Endothelial cell of umbilical vein (primary cell): ENCODE data around the gene TNFRSF1B. TPM values are rescaled to one million over a fixed set of nuclear protein-coding genes. Genes with fewer than 3 reads are reported as not detected.
A peak's percentile ranks its signal among the peaks of the same experiment; 100 is the strongest.

ENCODE experiments used
- BruUV-seq: library from RNA; stranded (reverse); fragments of 400-500 nt; replicated peaks from 2 replicates; lab custom pipeline; 2021; lab: Mats Ljungman, UMichigan
- CTCF ChIA-PET: fragments of 300-600, 350-600 bp; sonication (Branson Sonifier 250); formaldehyde crosslinking; loops from one replicate; lab custom pipeline; 2021; ENCODE audit warnings: antibody characterized with exemption, inconsistent platforms; lab: Charles Lee
- POLR2A ChIA-PET: fragments of 300-600, 350-600 bp; sonication (Branson Sonifier 250); formaldehyde crosslinking; loops from one replicate; lab custom pipeline; 2021; ENCODE audit warnings: antibody characterized with exemption, inconsistent platforms; lab: Charles Lee
- DNase-seq: peaks from one replicate; pipeline ENCODE4 v3.0.0-alpha.2; 2011; ENCODE audit warnings: low read depth, low spot score
- FAIRE-seq: peaks from 2 replicates; lab custom pipeline; 2011; peaks lifted over from hg19 to GRCh38; lab: Jason Lieb, UNC
- H2AFZ ChIP-seq: 2 replicates; pipeline ENCODE4 v1.6.0; 2012; ENCODE audit warnings: low read depth, low read length, control low read depth, inconsistent platforms
- H3K27ac ChIP-seq: 2 replicates; pipeline ENCODE4 v1.5.1; 2011; ENCODE audit warnings: low read depth, mild to moderate bottlenecking, control low read depth, low read length, moderate library complexity; ENCODE audit not compliant: insufficient read depth
- H3K27me3 ChIP-seq, 2 experiments: 2 replicates each; pipeline versions ENCODE4 v1.6.0 to v1.6.1; 2011; ENCODE audit warnings: low read length in 2 of 2, mixed read lengths in 1 of 2; ENCODE audit not compliant: control insufficient read depth in 2 of 2, insufficient read depth in 2 of 2
- H3K36me3 ChIP-seq, 2 experiments: 2 replicates in 1 of 2; 3 replicates in 1 of 2; pipeline ENCODE4 v1.5.1; 2011; ENCODE audit warnings: low read length in 2 of 2, mild to moderate bottlenecking in 1 of 2, moderate library complexity in 1 of 2; ENCODE audit not compliant: control insufficient read depth in 2 of 2, insufficient read depth in 2 of 2; ENCODE audit errors: extremely low read depth in 1 of 2
- H3K4me1 ChIP-seq: 3 replicates; pipeline ENCODE4 v1.5.1; 2011; ENCODE audit warnings: mild to moderate bottlenecking, low read length; ENCODE audit not compliant: control insufficient read depth, insufficient read depth; ENCODE audit errors: extremely low read depth
- H3K4me2 ChIP-seq: 2 replicates; pipeline ENCODE4 v1.6.1; 2011; ENCODE audit warnings: low read length, control low read depth, mixed read lengths; ENCODE audit not compliant: insufficient read depth
- H3K4me3 ChIP-seq, 3 experiments: fragments of 200-600 bp in 1 of 3; sonication (generic), shearing (Covaris generic) in 1 of 3; replicated peaks in 1 of 3; 2 replicates each; pipeline ENCODE4 v1.5.1; 2011 to 2016; ENCODE audit warnings: control low read depth in 3 of 3, low read length in 3 of 3, mild to moderate bottlenecking in 2 of 3, inconsistent platforms in 1 of 3, low read depth in 1 of 3, moderate library complexity in 1 of 3; ENCODE audit not compliant: insufficient read depth in 1 of 3
- H3K79me2 ChIP-seq: 2 replicates; pipeline ENCODE4 v1.6.0; 2012; ENCODE audit warnings: low read length, inconsistent platforms; ENCODE audit not compliant: control insufficient read depth, insufficient read depth
- H3K9ac ChIP-seq: replicated peaks from 2 replicates; pipeline ENCODE3; 2011; ENCODE audit warnings: low read length, control low read depth; ENCODE audit not compliant: insufficient read depth; ENCODE audit errors: extremely low read depth
- H3K9me1 ChIP-seq: replicated peaks from 3 replicates; pipeline ENCODE4 v1.6.0; 2011; ENCODE audit warnings: mild to moderate bottlenecking, low read length; ENCODE audit not compliant: control insufficient read depth, insufficient read depth; ENCODE audit errors: extremely low read depth
- H3K9me3 ChIP-seq: replicated peaks from 2 replicates; pipeline ENCODE4 v1.5.1; 2012; ENCODE audit warnings: low read length, inconsistent platforms; ENCODE audit not compliant: control insufficient read depth, insufficient read depth
- H4K20me1 ChIP-seq: replicated peaks from 2 replicates; pipeline ENCODE3; 2011; ENCODE audit warnings: mild to moderate bottlenecking, low read length; ENCODE audit not compliant: control insufficient read depth, insufficient read depth; ENCODE audit errors: extremely low read depth
- CTCF ChIP-seq, 2 donors: IDR thresholded peaks; 1 replicate in 1 of 2; 2 replicates in 1 of 2; pipeline ENCODE4 v1.5.1; 2011; ENCODE audit warnings: low read length in 2 of 2, mild to moderate bottlenecking in 2 of 2, moderate library complexity in 2 of 2, control low read depth in 1 of 2, inconsistent platforms in 1 of 2, low read depth in 1 of 2; ENCODE audit not compliant: insufficient read depth in 1 of 2; ENCODE audit errors: extremely low read depth in 1 of 2
- FOS ChIP-seq: IDR thresholded peaks from 2 replicates; pipeline ENCODE4 v1.6.1; 2011; ENCODE audit warnings: mild to moderate bottlenecking, low read length, moderate library complexity, borderline replicate concordance; ENCODE audit not compliant: insufficient read depth
- GATA2 ChIP-seq: IDR thresholded peaks from 2 replicates; pipeline ENCODE4 v1.7.0; 2011; ENCODE audit warnings: low read depth, mild to moderate bottlenecking, moderate library complexity, mixed read lengths, low read length; ENCODE audit not compliant: insufficient read length, insufficient read depth
- dilution Hi-C: fragments of 300-500 bp; cut with MboI; formaldehyde crosslinking; loops from one replicate; pipeline ENCODE4 v1.15.0; 2019; ENCODE audit warnings: low sequenced_read_pairs; ENCODE audit not compliant: extremely low pct_ligation_motif_present
- intact Hi-C: fragments of 100-400 bp; cut with micrococcal nuclease; formaldehyde crosslinking; loops from one replicate; pipeline ENCODE4 v1.10.0; 2022
- polyA plus RNA-seq, 4 experiments: library from polyadenylated mRNA; depleted of rRNA in 3 of 4; stranded (reverse) in 3 of 4; unstranded in 1 of 4; fragments of >200 nt; gene quantifications; 2 replicates each; pipeline versions ENCODE4 v1.2.1 to v1.2.3, GENCODE V29; 2011 to 2012; ENCODE audit warnings: missing spikeins in 1 of 4
- total RNA-seq: library from RNA; stranded (reverse); gene quantifications from 2 replicates; pipeline ENCODE4 v1.2.3, GENCODE V29; 2021

The TNFRSF1B gene
- total and polyA plus RNA-seq, 2 donors (not counting 3 experiments of a cell fraction or from before 2014, with no cell fraction given) = 53.6 to 65.9 TPM

- CTCF ChIA-PET = interaction anchor here (0.7 to 2.9 kb wide), 10 partner anchors 9 to 415 kb away, joined by 3 to 55 read pairs (median 5); partner anchors contain the start of gene VPS13D
These were observed 77.3 kb downstream of the TNFRSF1B start for GRCh38 chr1:12244078-12244477.

More at GRCh38 chr1:12244078-12244477, 77.3 kb downstream of the TNFRSF1B start:
- Histone ChIP-seq H2AFZ (no peak overlapping the region), H3K27ac (no peak overlapping the region), H3K9ac (no peak overlapping the region), H3K79me2 (no peaks in the 10 kb centered on the region), H3K4me1 (no peaks in the 10 kb centered on the region), H3K4me2 (no peak overlapping the region), H3K9me1 (no peaks in the 10 kb centered on the region), H4K20me1 (no peaks in the 10 kb centered on the region), H3K27me3 (no peaks in the 10 kb centered on the region), H3K36me3 (peaks cover 5 to 11% of the 10 kb centered on the region in 2 experiments), H3K4me3 (no peak overlapping the region), H3K9me3 (no peaks in the 10 kb centered on the region)
- dilution Hi-C loops = no loop called here
- POLR2A ChIA-PET = no interaction called here
- DNase-seq (peak; percentile 35), FAIRE-seq (peak; percentile 67)
- intact Hi-C loops = loop anchor here (1.0 to 2.0 kb wide), 3 partner anchors 35 to 126 kb away; no protein-coding TSS in a partner anchor
- no TSS peak for BruUV-seq
- TF ChIP-seq FOS (no peak), GATA2 (no peak), CTCF (IDR thresholded peaks at IDR 0.05; ENCODE audit: extremely low read depth in 1 of 2, insufficient read depth in 1 of 2, low read depth in 1 of 2, low read length in 2 of 2) (peak; percentile 53 to 62)
